Bronchial epithelial cell (primary cell): ENCODE data around the gene UBA7. TPM values are rescaled to one million over a fixed set of nuclear protein-coding genes. Genes with fewer than 3 reads are reported as not detected.

Experiments
- DNase-seq: peaks from one replicate; pipeline ENCODE4 v3.0.0-alpha.2; 2010; ENCODE audit warnings: low read depth
- FAIRE-seq: peaks from 2 replicates; lab custom pipeline; 2011; peaks lifted over from hg19 to GRCh38; lab: Jason Lieb, UNC
- H3K27me3 ChIP-seq: 2 replicates; pipeline ENCODE4 v1.5.1; 2011; ENCODE audit warnings: low read length; ENCODE audit not compliant: control insufficient read depth, insufficient read depth
- H3K36me3 ChIP-seq: 2 replicates; pipeline ENCODE4 v1.5.1; 2011; ENCODE audit warnings: low read length; ENCODE audit not compliant: control insufficient read depth, insufficient read depth
- H3K4me3 ChIP-seq: 2 replicates; pipeline ENCODE4 v1.5.1; 2011; ENCODE audit warnings: mild to moderate bottlenecking, low read depth, low read length, control low read depth
- CTCF ChIP-seq: IDR thresholded peaks from 2 replicates; pipeline ENCODE4 v1.5.1; 2011; ENCODE audit warnings: mild to moderate bottlenecking, moderate library complexity, low read length, control low read depth, inconsistent platforms; ENCODE audit not compliant: insufficient read depth, severe bottlenecking
- total RNA-seq: library from RNA; depleted of rRNA; stranded (reverse); fragments of >200 nt; gene quantifications from 2 replicates; pipeline ENCODE4 v1.2.1, GENCODE V29; 2014

Gene UBA7
- total RNA-seq, 1 donor from 2014 or later = 0.53 TPM

DNA sequence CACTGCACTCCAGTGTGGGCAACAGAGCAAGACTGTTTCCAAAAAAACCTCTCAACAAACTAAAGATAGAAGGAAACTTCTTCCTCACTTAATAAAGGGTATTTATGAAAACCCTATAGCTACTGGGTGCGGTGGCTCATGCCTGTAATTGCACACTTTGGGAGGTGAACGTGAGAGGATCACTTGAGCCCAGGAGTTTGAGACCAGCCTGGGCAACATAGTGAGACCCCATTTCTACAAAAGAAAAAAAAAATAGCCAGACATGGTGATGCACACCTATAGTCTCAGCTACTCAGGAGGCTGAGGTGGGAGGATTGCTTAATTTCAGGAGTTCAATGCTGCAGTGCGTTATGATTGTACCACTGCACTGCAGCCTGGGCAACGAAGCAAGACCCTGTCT lies 49.8 kb downstream of the UBA7 start:
- FAIRE-seq (no peak), DNase-seq (no peak)
- Histone ChIP-seq H3K27me3 (no peaks in the 10 kb centered on the region), H3K4me3 (no peak overlapping the region), H3K36me3 (no peaks in the 10 kb centered on the region)
- no peak for TF ChIP-seq CTCF

GRCh38 chr3:49761661-49762060 lies 52.1 kb downstream of the UBA7 start:
- TF ChIP-seq CTCF = no peak
- H3K27me3 ChIP-seq = no peaks in the 10 kb centered on the region
- no peak overlapping the region for H3K4me3 ChIP-seq
- FAIRE-seq = no peak
- no peak for DNase-seq
- no peaks in the 10 kb centered on the region for H3K36me3 ChIP-seq

- no peak for DNase-seq
- no peak for FAIRE-seq
- Histone ChIP-seq H3K4me3 (no peak overlapping the region), H3K27me3 (no peaks in the 10 kb centered on the region), H3K36me3 (no peaks in the 10 kb centered on the region)
- TF ChIP-seq CTCF = no peak
Measured at GRCh38 chr3:49759226-49759625, 54.5 kb downstream of the UBA7 start.

DNA sequence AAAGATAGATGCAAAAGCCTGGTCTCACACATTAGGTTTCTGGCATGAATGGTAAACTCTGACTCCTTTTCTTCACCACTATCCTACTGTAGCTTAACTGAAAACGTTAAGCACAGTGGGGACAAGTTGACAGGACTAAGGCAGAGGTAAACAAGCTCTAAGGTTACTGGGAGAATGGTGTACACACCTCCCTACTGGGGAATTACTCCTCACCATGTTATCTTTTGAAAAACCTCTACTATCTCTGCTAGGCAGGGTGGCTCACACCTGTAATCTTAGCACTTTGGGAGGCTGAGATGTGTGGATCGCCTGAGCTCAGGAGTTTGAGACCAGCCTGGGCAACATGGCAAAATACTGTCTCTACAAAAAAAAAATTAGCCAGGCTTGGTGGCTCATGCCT lies 56.6 kb downstream of the UBA7 start:
- no peak for DNase-seq

GRCh38 chr3:49756036-49756435 lies 57.7 kb downstream of the UBA7 start:
- Histone ChIP-seq H3K36me3 (no peaks in the 10 kb centered on the region), H3K4me3 (no peak overlapping the region), H3K27me3 (no peaks in the 10 kb centered on the region)
- DNase-seq (no peak), FAIRE-seq (no peak)
- no peak for TF ChIP-seq CTCF

More for the DNA sequence above, 56.6 kb downstream of the UBA7 start:
- Histone ChIP-seq H3K36me3 (no peaks in the 10 kb centered on the region), H3K27me3 (no peaks in the 10 kb centered on the region), H3K4me3 (no peak overlapping the region)
- FAIRE-seq = no peak
- no peak for TF ChIP-seq CTCF

Other genes starting within 250 kb of the UBA7 start
- gene APEH, start 139.6 kb downstream of the UBA7 start, total RNA-seq = 156 and 163 TPM in 2 replicates
- gene MST1, start 124.5 kb downstream of the UBA7 start, total RNA-seq = 4.7 and 7.6 TPM in 2 replicates
- gene RNF123, start 124.4 kb downstream of the UBA7 start, total RNA-seq = 17.6 and 21.5 TPM in 2 replicates
- gene AMIGO3, start 94.3 kb downstream of the UBA7 start, total RNA-seq = not detected in 2 replicates
- 28.4 and 57.7 TPM in 2 replicates for gene GMPPB, start 90.0 kb downstream of the UBA7 start, total RNA-seq
- gene IP6K1, start 27.4 kb downstream of the UBA7 start, total RNA-seq = 20.3 and 27.1 TPM in 2 replicates
- not detected in 2 replicates for gene CDHR4, start 14.1 kb downstream of the UBA7 start, total RNA-seq
- 19.5 and 21.6 TPM in 2 replicates for gene INKA1, start 10.7 kb downstream of the UBA7 start, total RNA-seq
- gene TRAIP, start 42.6 kb upstream of the UBA7 start, total RNA-seq = 0.79 and 1.2 TPM in 2 replicates
- gene CAMKV, start 56.0 kb upstream of the UBA7 start, total RNA-seq = 0.13 and 0.26 TPM in 2 replicates
- 20.4 and 33.7 TPM in 2 replicates for gene MST1R, start 89.9 kb upstream of the UBA7 start, total RNA-seq
- gene MON1A, start 115.9 kb upstream of the UBA7 start, total RNA-seq = 9.1 and 15.8 TPM in 2 replicates
- gene RBM6, start 126.2 kb upstream of the UBA7 start, total RNA-seq = 35.5 and 42.2 TPM in 2 replicates